ENCODE data around the gene CYB5D1.

The CYB5D1 gene

DNA sequence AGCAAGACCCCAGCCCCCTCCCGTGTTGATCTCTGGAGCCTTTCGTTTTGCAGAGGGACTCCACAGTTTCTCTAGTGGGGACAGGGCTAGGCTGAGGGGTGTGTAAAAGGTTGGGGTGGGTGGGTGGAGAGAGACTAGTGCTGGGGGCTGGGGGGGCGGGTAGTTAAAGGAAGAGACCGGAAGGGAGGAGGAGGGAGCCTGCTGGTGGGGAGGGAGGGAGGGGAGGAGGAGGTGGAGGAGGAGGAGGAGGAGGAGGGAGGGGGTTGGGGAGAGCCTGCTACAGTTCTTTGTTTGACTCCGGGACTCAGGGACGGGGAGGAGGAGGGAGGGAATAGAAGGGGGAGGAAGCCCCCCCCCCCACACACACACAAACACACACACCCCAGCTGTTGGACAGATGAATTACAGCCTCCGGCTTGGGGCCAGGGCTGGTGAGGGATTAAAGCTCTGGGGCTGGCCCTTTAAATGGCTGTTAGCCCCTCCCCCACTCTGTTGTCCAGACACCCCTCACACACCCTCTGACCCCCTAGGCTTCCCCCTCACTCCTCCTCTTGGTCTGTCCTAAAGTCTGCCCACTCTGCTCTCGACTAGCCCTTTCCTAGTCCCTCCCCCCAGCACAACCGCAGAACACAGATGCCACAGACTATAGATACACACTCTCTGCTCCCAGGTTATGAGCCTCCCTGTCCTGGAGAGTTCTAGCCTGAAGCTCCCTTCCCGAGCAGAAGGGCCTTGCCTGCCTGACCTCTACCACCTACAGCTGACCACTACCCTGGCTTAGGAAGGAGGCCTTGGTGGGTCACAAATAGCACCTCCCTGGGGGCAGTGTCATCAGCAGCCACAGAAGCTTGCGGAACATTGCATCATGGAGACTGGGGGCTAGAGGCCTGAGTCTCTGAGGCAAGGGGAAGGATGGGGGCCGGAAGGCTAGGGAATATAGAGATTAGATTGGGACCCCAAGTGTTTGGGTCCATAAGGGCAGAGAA lies 19.4 kb upstream of the CYB5D1 start:
- Mint-ChIP-seq H3K36me3 (ENCODE audit: low read depth) (peaks cover 10% of the 10 kb centered on the region), H3K9me3 (no peaks in the 10 kb centered on the region), H3K4me3 (peak overlapping the region; percentile 94 to 97 (median 96)), H3K27ac (peak overlapping the region; percentile 91 to 99 (median 96)), H3K27me3 (ENCODE audit: low read depth) (peaks cover under 1% of the 10 kb centered on the region), H3K4me1 (peaks cover 55% of the 10 kb centered on the region)
- TF ChIP-seq, protein P1, sequence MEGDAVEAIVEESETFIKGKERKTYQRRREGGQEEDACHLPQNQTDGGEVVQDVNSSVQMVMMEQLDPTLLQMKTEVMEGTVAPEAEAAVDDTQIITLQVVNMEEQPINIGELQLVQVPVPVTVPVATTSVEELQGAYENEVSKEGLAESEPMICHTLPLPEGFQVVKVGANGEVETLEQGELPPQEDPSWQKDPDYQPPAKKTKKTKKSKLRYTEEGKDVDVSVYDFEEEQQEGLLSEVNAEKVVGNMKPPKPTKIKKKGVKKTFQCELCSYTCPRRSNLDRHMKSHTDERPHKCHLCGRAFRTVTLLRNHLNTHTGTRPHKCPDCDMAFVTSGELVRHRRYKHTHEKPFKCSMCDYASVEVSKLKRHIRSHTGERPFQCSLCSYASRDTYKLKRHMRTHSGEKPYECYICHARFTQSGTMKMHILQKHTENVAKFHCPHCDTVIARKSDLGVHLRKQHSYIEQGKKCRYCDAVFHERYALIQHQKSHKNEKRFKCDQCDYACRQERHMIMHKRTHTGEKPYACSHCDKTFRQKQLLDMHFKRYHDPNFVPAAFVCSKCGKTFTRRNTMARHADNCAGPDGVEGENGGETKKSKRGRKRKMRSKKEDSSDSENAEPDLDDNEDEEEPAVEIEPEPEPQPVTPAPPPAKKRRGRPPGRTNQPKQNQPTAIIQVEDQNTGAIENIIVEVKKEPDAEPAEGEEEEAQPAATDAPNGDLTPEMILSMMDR (IDR thresholded peaks at IDR 0.05; ENCODE audit: unreplicated experiment in 3 of 3), result no peak

DNA sequence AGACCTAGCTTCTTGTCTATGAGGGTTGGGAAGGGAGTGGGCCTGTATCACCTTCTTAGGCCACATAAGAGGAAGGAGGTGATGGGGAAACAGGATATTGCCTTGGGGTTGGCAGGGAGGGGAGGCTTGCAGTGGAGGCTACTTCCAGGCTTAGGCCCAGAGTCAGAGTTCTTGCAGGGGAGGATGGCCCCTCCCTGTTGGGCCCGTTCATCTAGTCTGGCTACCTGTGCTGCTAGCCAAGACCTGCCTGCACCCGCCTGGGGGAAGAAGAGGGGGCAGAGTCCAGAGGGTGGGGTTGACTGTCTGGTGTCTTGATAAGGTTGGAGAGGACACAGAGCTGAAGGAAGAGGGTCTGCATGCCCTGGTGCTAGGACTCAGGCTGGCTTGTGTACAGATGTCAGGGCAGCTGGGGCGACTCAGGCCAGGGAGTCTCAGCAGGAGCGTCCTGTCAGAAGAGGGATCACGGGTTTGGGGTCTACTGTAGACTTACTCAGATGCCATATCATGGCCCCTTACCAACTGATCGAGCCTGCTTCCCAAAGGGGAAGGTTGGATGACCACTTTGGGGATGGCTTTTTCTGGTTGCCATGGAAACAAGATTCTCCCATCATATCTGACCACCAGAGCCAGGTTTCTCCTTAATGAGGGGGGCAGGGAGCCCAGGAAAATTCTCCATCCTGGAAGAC lies 18.5 kb upstream of the CYB5D1 start:
- Mint-ChIP-seq H3K4me1 (peaks cover 50% of the 10 kb centered on the region), H3K27me3 (ENCODE audit: low read depth) (no peaks in the 10 kb centered on the region), H3K36me3 (ENCODE audit: low read depth) (peaks cover 10% of the 10 kb centered on the region), H3K27ac (peak overlapping the region; percentile 91 to 99 (median 96)), H3K4me3 (peak overlapping the region; percentile 94 to 97 (median 96)), H3K9me3 (no peaks in the 10 kb centered on the region)
- TF ChIP-seq, protein P1 (IDR thresholded peaks at IDR 0.05; ENCODE audit: unreplicated experiment in 3 of 3), result no peak

DNA sequence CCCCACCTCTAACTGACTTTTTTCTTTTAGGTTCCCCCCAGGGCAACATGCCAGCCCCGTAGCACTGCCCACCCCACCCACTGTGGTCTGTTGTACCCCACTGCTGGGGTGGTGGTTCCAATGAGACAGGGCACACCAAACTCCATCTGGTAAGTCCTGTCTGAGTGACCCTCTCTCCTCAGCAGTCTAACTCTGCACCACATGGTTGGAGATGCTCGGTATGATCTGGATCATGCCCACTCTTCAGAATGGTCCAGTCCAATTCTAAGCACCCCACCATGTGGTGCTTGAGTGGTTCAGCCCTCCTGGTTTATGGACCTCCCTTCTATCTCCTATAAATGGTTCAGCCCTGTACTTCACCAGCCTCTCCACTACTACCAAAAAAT lies 17.9 kb upstream of the CYB5D1 start:
- Mint-ChIP-seq H3K4me1 (peaks cover 50% of the 10 kb centered on the region), H3K36me3 (ENCODE audit: low read depth) (peaks cover 10% of the 10 kb centered on the region), H3K27me3 (ENCODE audit: low read depth) (no peaks in the 10 kb centered on the region), H3K9me3 (no peaks in the 10 kb centered on the region), H3K4me3 (peak overlapping the region; percentile 94 to 97 (median 96)), H3K27ac (peak overlapping the region; percentile 91 to 96 (median 95))
- TF ChIP-seq, protein P1 (IDR thresholded peaks at IDR 0.05; ENCODE audit: unreplicated experiment in 3 of 3), result no peak

DNA sequence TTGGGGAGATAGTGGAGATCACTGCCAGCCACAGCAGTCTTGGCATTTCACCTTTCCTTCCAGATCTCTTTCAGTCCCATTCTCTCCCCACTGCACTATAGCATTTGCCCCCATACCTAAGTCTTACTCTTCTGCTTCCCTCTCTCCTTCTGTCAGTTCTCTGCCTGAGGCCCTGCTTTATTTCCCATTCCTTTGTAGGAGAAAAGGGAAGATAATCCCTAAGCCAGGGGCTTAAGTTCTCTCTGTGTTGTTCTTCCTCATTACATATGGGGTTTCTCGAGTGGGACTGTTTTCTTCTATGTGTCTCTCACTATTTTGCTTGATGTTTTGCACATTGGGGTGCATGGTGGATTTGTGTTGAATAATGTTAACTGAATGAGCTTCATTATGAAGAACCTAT lies 17.4 kb upstream of the CYB5D1 start:
- TF ChIP-seq, protein P1 (IDR thresholded peaks at IDR 0.05; ENCODE audit: unreplicated experiment in 3 of 3), result no peak
- H3K4me1 Mint-ChIP-seq, result peaks cover 50% of the 10 kb centered on the region
- no peaks in the 10 kb centered on the region for H3K27me3 Mint-ChIP-seq (ENCODE audit: low read depth)
- no peaks in the 10 kb centered on the region for H3K9me3 Mint-ChIP-seq
- peaks cover 10% of the 10 kb centered on the region for H3K36me3 Mint-ChIP-seq (ENCODE audit: low read depth)
- peak overlapping the region; percentile 94 to 97 (median 96) for H3K4me3 Mint-ChIP-seq
- peak overlapping the region; percentile 91 to 96 (median 95) for H3K27ac Mint-ChIP-seq

DNA sequence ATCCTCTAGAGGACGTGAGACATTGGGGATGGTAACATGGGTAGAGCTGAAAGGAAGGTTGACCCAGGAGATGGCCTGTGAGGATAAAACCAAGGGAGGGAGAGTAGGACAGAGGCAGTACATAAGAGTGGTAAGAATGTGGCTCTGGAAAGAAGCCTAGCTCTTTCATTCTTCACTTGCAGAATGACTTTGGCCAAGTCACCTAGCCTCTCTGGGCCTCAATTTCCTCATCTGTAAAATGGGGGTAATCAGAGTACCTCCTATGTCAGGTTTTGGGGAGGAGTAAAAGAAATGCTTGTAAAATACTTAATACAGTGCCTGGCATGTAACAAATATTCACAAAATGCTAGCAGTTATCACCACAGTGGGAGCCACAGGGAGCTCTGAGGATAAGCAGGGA lies 16.9 kb upstream of the CYB5D1 start:
- Mint-ChIP-seq H3K27ac (peak overlapping the region; percentile 91 to 96 (median 95)), H3K4me3 (peak overlapping the region; percentile 94 to 97 (median 96)), H3K27me3 (ENCODE audit: low read depth) (no peaks in the 10 kb centered on the region), H3K9me3 (no peaks in the 10 kb centered on the region), H3K4me1 (peaks cover 50% of the 10 kb centered on the region), H3K36me3 (ENCODE audit: low read depth) (peaks cover 10% of the 10 kb centered on the region)
- TF ChIP-seq, protein P1 (IDR thresholded peaks at IDR 0.05; ENCODE audit: unreplicated experiment in 3 of 3), result no peak
